ENCODE measurements around the gene GDPGP1. TPM values are rescaled to one million over a fixed set of nuclear protein-coding genes. Genes with fewer than 3 reads are reported as not detected.

The GDPGP1 gene
- total and polyA plus RNA-seq, 9 of the 15 experiments (the other 6 are each of a cell fraction or from before 2014, with no cell fraction given): 0.78 to 6.1 (median 2.8) TPM

DNA sequence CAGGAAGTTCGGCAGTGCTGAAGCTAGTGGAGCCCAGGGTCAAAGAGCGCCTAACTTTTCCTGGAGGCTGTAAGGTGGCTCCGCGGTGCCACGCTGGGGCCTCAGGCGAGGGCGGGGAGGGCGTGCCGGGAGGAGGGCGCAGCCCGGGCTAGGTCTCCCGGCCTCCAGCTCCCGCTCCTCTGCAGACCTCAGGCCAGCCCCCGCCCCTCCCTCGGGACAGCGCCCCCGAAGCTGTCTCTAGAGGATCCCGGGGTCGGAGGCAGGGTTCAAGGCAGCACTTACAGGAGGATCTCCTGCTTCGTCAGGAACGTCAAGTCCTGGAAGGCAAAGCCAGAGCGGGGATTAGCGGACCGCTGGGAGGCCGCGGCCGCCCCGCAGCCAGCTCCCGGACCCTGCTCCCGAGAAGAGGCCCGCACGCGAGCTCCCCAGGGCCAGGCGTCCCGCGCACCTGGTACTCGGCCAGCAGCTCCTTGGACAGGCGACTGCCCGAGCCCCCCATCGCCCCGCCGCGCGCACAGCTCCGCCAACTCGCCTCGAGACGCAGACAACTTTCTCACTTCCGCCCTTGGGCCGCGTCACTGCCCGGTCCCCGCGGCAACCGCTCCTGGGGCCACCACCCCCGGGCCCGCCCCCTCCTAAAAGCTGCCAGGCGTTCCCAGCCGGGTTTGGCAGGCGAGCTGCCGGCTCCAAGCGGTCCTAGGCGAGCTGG, 468 bp upstream of the GDPGP1 start, which contains the start of gene CIB1 (continued):
- TF ChIP-seq, protein P1, sequence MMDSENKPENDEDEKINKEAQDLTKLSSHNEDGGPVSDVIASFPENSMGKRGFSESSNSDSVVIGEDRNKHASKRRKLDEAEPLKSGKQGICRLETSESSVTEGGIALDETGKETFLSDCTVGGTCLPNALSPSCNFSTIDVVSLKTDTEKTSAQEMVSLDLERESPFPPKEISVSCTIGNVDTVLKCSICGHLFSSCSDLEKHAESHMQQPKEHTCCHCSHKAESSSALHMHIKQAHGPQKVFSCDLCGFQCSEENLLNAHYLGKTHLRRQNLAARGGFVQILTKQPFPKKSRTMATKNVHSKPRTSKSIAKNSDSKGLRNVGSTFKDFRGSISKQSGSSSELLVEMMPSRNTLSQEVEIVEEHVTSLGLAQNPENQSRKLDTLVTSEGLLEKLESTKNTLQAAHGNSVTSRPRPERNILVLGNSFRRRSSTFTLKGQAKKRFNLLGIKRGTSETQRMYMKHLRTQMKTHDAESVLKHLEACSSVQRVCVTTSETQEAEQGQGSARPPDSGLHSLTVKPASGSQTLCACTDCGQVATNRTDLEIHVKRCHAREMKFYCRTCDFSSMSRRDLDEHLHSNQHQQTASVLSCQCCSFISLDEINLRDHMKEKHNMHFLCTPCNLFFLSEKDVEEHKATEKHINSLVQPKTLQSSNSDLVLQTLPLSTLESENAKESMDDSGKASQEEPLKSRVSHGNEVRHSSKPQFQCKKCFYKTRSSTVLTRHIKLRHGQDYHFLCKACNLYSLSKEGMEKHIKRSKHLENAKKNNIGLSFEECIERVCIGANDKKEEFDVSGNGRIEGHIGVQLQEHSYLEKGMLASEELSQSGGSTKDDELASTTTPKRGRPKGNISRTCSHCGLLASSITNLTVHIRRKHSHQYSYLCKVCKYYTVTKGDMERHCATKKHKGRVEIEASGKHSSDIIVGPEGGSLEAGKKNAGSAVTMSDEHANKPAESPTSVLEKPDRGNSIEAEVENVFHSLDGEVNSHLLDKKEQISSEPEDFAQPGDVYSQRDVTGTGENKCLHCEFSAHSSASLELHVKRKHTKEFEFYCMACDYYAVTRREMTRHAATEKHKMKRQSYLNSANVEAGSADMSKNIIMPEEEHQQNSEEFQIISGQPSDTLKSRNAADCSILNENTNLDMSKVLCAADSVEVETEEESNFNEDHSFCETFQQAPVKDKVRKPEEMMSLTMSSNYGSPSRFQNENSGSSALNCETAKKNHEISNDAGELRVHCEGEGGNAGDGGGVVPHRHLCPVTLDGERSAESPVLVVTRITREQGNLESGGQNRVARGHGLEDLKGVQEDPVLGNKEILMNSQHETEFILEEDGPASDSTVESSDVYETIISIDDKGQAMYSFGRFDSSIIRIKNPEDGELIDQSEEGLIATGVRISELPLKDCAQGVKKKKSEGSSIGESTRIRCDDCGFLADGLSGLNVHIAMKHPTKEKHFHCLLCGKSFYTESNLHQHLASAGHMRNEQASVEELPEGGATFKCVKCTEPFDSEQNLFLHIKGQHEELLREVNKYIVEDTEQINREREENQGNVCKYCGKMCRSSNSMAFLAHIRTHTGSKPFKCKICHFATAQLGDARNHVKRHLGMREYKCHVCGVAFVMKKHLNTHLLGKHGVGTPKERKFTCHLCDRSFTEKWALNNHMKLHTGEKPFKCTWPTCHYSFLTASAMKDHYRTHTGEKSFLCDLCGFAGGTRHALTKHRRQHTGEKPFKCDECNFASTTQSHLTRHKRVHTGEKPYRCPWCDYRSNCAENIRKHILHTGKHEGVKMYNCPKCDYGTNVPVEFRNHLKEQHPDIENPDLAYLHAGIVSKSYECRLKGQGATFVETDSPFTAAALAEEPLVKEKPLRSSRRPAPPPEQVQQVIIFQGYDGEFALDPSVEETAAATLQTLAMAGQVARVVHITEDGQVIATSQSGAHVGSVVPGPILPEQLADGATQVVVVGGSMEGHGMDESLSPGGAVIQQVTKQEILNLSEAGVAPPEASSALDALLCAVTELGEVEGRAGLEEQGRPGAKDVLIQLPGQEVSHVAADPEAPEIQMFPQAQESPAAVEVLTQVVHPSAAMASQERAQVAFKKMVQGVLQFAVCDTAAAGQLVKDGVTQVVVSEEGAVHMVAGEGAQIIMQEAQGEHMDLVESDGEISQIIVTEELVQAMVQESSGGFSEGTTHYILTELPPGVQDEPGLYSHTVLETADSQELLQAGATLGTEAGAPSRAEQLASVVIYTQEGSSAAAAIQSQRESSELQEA (IDR thresholded peaks at IDR 0.05; ENCODE audit: low read depth): 0 out of 2 replicates have a peak, but pooled peaks have one; percentile 37
- TF ChIP-seq RBM39 (optimal IDR thresholded peaks at IDR 0.05; ENCODE audit: low read depth, low read length) (no peak), ATF1 (CRISPR knock-in tag; IDR thresholded peaks at IDR 0.05) (peak; percentile 33; the same call in 1 of the 2 replicates), ATF1 (tag; IDR thresholded peaks at IDR 0.05) (peak; percentile 92), ATF7 (IDR thresholded peaks at IDR 0.05) (peak; percentile 56; the same call in 1 of the 2 replicates), CXXC5 (CRISPR knock-in tag; IDR thresholded peaks at IDR 0.05) (peak; percentile 74; the same call in 1 of the 2 replicates), SRSF3 (IDR thresholded peaks at IDR 0.05; ENCODE audit: insufficient read depth, low read length) (no peak), MXI1 (IDR thresholded peaks at IDR 0.05; ENCODE audit: low read depth, low read length) (peak; percentile 62; the same call in 1 of the 2 replicates), TAF7 (tag; IDR thresholded peaks at IDR 0.05) (no peak), CREB1 (IDR thresholded peaks at IDR 0.05) (peak; percentile 79), CREB1 (CRISPR knock-in tag; IDR thresholded peaks at IDR 0.05) (peak; percentile 78)
- TF ChIP-seq, protein P2, sequence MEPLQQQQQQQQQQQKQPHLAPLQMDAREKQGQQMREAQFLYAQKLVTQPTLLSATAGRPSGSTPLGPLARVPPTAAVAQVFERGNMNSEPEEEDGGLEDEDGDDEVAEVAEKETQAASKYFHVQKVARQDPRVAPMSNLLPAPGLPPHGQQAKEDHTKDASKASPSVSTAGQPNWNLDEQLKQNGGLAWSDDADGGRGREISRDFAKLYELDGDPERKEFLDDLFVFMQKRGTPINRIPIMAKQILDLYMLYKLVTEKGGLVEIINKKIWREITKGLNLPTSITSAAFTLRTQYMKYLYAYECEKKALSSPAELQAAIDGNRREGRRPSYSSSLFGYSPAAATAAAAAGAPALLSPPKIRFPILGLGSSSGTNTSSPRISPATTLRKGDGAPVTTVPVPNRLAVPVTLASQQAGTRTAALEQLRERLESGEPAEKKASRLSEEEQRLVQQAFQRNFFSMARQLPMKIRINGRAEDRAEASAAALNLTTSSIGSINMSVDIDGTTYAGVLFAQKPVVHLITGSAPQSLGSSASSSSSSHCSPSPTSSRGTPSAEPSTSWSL (CRISPR knock-in tag; IDR thresholded peaks at IDR 0.05; ENCODE audit: borderline replicate concordance): no peak
- TF ChIP-seq, protein P3, sequence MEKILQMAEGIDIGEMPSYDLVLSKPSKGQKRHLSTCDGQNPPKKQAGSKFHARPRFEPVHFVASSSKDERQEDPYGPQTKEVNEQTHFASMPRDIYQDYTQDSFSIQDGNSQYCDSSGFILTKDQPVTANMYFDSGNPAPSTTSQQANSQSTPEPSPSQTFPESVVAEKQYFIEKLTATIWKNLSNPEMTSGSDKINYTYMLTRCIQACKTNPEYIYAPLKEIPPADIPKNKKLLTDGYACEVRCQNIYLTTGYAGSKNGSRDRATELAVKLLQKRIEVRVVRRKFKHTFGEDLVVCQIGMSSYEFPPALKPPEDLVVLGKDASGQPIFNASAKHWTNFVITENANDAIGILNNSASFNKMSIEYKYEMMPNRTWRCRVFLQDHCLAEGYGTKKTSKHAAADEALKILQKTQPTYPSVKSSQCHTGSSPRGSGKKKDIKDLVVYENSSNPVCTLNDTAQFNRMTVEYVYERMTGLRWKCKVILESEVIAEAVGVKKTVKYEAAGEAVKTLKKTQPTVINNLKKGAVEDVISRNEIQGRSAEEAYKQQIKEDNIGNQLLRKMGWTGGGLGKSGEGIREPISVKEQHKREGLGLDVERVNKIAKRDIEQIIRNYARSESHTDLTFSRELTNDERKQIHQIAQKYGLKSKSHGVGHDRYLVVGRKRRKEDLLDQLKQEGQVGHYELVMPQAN (IDR thresholded peaks at IDR 0.05; ENCODE audit: borderline replicate concordance): peak; percentile 87
- TF ChIP-seq, protein P4, sequence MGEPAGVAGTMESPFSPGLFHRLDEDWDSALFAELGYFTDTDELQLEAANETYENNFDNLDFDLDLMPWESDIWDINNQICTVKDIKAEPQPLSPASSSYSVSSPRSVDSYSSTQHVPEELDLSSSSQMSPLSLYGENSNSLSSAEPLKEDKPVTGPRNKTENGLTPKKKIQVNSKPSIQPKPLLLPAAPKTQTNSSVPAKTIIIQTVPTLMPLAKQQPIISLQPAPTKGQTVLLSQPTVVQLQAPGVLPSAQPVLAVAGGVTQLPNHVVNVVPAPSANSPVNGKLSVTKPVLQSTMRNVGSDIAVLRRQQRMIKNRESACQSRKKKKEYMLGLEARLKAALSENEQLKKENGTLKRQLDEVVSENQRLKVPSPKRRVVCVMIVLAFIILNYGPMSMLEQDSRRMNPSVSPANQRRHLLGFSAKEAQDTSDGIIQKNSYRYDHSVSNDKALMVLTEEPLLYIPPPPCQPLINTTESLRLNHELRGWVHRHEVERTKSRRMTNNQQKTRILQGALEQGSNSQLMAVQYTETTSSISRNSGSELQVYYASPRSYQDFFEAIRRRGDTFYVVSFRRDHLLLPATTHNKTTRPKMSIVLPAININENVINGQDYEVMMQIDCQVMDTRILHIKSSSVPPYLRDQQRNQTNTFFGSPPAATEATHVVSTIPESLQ (CRISPR knock-in tag; IDR thresholded peaks at IDR 0.05): peak; percentile 56; the same call in 1 of the 2 replicates

Measured in K562 (cell line).